Lower leg skin (tissue), 4 donors: ENCODE measurements around the gene KCNH8. TPM values are rescaled to one million over a fixed set of nuclear protein-coding genes. Genes with fewer than 3 reads are reported as not detected.

Experiments used
- DNase-seq, 2 donors: peaks; one replicate each; pipeline ENCODE4 v3.0.0-alpha.2; 2019; ENCODE audit warnings: low spot score in 2 of 2
- H3K4me3 ChIP-seq: fragments of 200-600 bp; sonication (generic); 2 replicates; pipeline ENCODE4 v1.5.1; 2017; ENCODE audit warnings: mild to moderate bottlenecking, low read depth; ENCODE audit not compliant: poor library complexity, severe bottlenecking
- CTCF ChIP-seq, 3 donors: fragments of 450-650 bp; IDR thresholded peaks; one replicate each; pipeline ENCODE4 v1.5.1; 2016; ENCODE audit warnings: antibody characterized with exemption in 3 of 3, mild to moderate bottlenecking in 3 of 3, moderate library complexity in 2 of 3
- POLR2A ChIP-seq, 2 donors: fragments of 450-650 bp; IDR thresholded peaks; one replicate each; pipeline ENCODE4 v1.6.1; 2016 to 2017; ENCODE audit warnings: antibody characterized with exemption in 2 of 2, mild to moderate bottlenecking in 1 of 2, moderate library complexity in 1 of 2
- WGBS, 2 donors: methylation state at CpG; one replicate each; pipeline ENCODE4 v1.1.5; 2018; 5-methylcytosine and 5-hydroxymethylcytosine counted together
- intact Hi-C: fragments of 100-400 bp; cut with DNase I; formaldehyde crosslinking; loops from one replicate; pipeline ENCODE4 v1.15.0; 2023; ENCODE audit warnings: low total_unique reads
- total RNA-seq, 4 donors: library from RNA; depleted of rRNA; stranded (reverse); fragments of >200 nt; gene quantifications; one replicate each; pipeline ENCODE4 v1.1.0, GENCODE V29; 2016

Gene KCNH8
- total RNA-seq, 4 donors from 2014 or later: 0.34 to 1.2 (median 0.61) TPM

- no peak overlapping the region for H3K4me3 ChIP-seq
- 81 to 89% methylated on average over 3 of the region's 3 CpGs for WGBS, 2 donors
- intact Hi-C loops: no loop called here
- TF ChIP-seq CTCF (IDR thresholded peaks at IDR 0.05) (no peak), POLR2A (IDR thresholded peaks at IDR 0.05) (no peak)
- DNase-seq: no peak
These were observed 115.3 kb downstream of the KCNH8 start for GRCh38 chr3:19263606-19264005.

GRCh38 chr3:19264424-19264823 lies 116.1 kb downstream of the KCNH8 start:
- H3K4me3 ChIP-seq: no peak overlapping the region
- intact Hi-C loops: no loop called here
- 87 to 88% methylated on average over 6 of the region's 6 CpGs for WGBS, 2 donors
- TF ChIP-seq CTCF (IDR thresholded peaks at IDR 0.05) (no peak), POLR2A (IDR thresholded peaks at IDR 0.05) (no peak)
- DNase-seq: no peak

GRCh38 chr3:19267040-19267439 lies 118.7 kb downstream of the KCNH8 start:
- no peak for DNase-seq
- TF ChIP-seq POLR2A (IDR thresholded peaks at IDR 0.05): no peak
- TF ChIP-seq CTCF (IDR thresholded peaks at IDR 0.05): no peak

GRCh38 chr3:19270481-19270880 lies 122.2 kb downstream of the KCNH8 start:
- no peak for DNase-seq
- WGBS, 2 donors: 54 to 61% methylated on average over 2 of the region's 2 CpGs
- intact Hi-C loops: no loop called here
- TF ChIP-seq CTCF (IDR thresholded peaks at IDR 0.05) (no peak), POLR2A (IDR thresholded peaks at IDR 0.05) (no peak)
- no peak overlapping the region for H3K4me3 ChIP-seq

More at GRCh38 chr3:19267040-19267439, 118.7 kb downstream of the KCNH8 start:
- H3K4me3 ChIP-seq: no peak overlapping the region
- intact Hi-C loops: no loop called here
- WGBS, 2 donors: 52 to 58% methylated on average over 4 of the region's 4 CpGs

- no peak for TF ChIP-seq POLR2A (IDR thresholded peaks at IDR 0.05)
- no peak for TF ChIP-seq CTCF (IDR thresholded peaks at IDR 0.05)
- no peak for DNase-seq
- intact Hi-C loops: no loop called here
- 91 to 94% methylated on average over 3 of the region's 3 CpGs for WGBS, 2 donors
- H3K4me3 ChIP-seq: no peak overlapping the region
These were observed 124.0 kb downstream of the KCNH8 start for GRCh38 chr3:19272296-19272695.

DNA sequence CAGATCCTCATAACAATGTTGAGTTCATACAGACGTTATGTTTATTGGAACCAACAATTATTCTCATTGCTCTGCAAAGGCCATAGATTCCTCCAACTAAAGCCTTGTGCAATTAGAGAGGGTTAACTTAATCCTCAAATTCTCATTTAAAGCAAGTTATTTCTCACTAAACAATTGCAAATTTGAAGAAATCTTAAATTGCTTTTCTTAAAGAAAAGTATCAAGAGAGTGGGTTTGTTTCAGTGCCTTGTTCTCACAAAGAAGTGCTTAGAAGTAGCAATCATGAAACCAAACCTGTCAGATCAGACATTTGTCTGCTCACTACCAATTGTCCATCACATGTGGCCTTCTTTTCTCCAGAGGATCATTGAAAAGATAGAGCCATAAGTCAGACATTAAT lies 124.8 kb downstream of the KCNH8 start:
- H3K4me3 ChIP-seq: no peak overlapping the region
- no peak for DNase-seq
- 64% methylated on average over 1 of the region's 1 CpG for WGBS, 2 donors
- intact Hi-C loops: no loop called here
- TF ChIP-seq CTCF (IDR thresholded peaks at IDR 0.05): no peak
- TF ChIP-seq POLR2A (IDR thresholded peaks at IDR 0.05): no peak
